Activated T-cell treated with anti-CD3 and anti-CD28 coated beads, Interleukin-2, amount 50 U/mL, for 4 hours (primary cell): Measurements from ENCODE around the gene SHH. TPM values are rescaled to one million over a fixed set of nuclear protein-coding genes. Genes with fewer than 3 reads are reported as not detected.

Source experiments
- ATAC-seq, 2 donors: fragments of 200-7000 bp; cut with Tn5 transposase; one replicate each; pipeline ENCODE4 v1.10.0; 2021
- DNase-seq: peaks from one replicate; pipeline ENCODE4 v3.0.0-alpha.2; 2020
- H3K27me3 Mint-ChIP-seq: one replicate; pipeline ENCODE4 v1.8.0; 2021; ENCODE audit warnings: low read depth, mixed read lengths
- H3K36me3 Mint-ChIP-seq: one replicate; pipeline ENCODE4 v1.8.0; 2022; ENCODE audit warnings: mixed read lengths; ENCODE audit not compliant: insufficient read depth
- H3K4me1 Mint-ChIP-seq: one replicate; pipeline ENCODE4 v1.8.0; 2021; ENCODE audit warnings: low read depth, mixed read lengths
- H3K4me3 Mint-ChIP-seq: one replicate; pipeline ENCODE4 v1.8.0; 2021; ENCODE audit warnings: mild to moderate bottlenecking, moderate library complexity, mixed read lengths
- H3K9me3 Mint-ChIP-seq: one replicate; pipeline ENCODE4 v1.8.0; 2021; ENCODE audit warnings: mixed read lengths
- total RNA-seq, 3 donors: library from RNA; stranded (reverse); gene quantifications; one replicate each; pipeline ENCODE4 v1.2.1, GENCODE V29; 2021

The SHH gene
- total RNA-seq, 3 donors from 2014 or later, result 0.05 TPM; not detected in 1

- H3K9me3 Mint-ChIP-seq, result no peaks in the 10 kb centered on the region
- DNase-seq, result no peak
- peaks cover 20% of the 10 kb centered on the region for H3K36me3 Mint-ChIP-seq
- no peak overlapping the region for H3K4me3 Mint-ChIP-seq
- ATAC-seq, result no peak
- H3K27me3 Mint-ChIP-seq, result no peaks in the 10 kb centered on the region
- peaks cover 60% of the 10 kb centered on the region for H3K4me1 Mint-ChIP-seq
Measured at GRCh38 chr7:155754165-155754564, 58.1 kb downstream of the SHH start.

GRCh38 chr7:155753446-155753965 is 58.8 kb downstream of the SHH start:
- H3K9me3 Mint-ChIP-seq, result no peaks in the 10 kb centered on the region
- H3K36me3 Mint-ChIP-seq, result peaks cover 20% of the 10 kb centered on the region
- no peaks in the 10 kb centered on the region for H3K27me3 Mint-ChIP-seq
- H3K4me1 Mint-ChIP-seq, result peaks cover 66% of the 10 kb centered on the region
- ATAC-seq, result peak in 1 of 2 donors; percentile 23
- no peak for DNase-seq
- no peak overlapping the region for H3K4me3 Mint-ChIP-seq

- no peak overlapping the region for H3K4me3 Mint-ChIP-seq
- H3K4me1 Mint-ChIP-seq, result peaks cover 72% of the 10 kb centered on the region
- no peaks in the 10 kb centered on the region for H3K27me3 Mint-ChIP-seq
- H3K36me3 Mint-ChIP-seq, result peaks cover 23% of the 10 kb centered on the region
- ATAC-seq (no peak), DNase-seq (no peak)
- no peaks in the 10 kb centered on the region for H3K9me3 Mint-ChIP-seq
Measured at GRCh38 chr7:155752756-155753445, 59.4 kb downstream of the SHH start.

- ATAC-seq (no peak), DNase-seq (no peak)
- Mint-ChIP-seq H3K27me3 (no peaks in the 10 kb centered on the region), H3K4me1 (peaks cover 76% of the 10 kb centered on the region), H3K9me3 (no peaks in the 10 kb centered on the region), H3K36me3 (peaks cover 21% of the 10 kb centered on the region), H3K4me3 (no peak overlapping the region)
Measured at GRCh38 chr7:155751409-155751808, 60.9 kb downstream of the SHH start.

GRCh38 chr7:155750255-155751125 is 61.8 kb downstream of the SHH start:
- Mint-ChIP-seq H3K4me1 (peaks cover 80% of the 10 kb centered on the region), H3K27me3 (no peaks in the 10 kb centered on the region), H3K9me3 (no peaks in the 10 kb centered on the region), H3K36me3 (peaks cover 26% of the 10 kb centered on the region), H3K4me3 (no peak overlapping the region)
- ATAC-seq (no peak), DNase-seq (no peak)

Other genes starting within 250 kb of the SHH start
- 10 to 100 TPM; 63.3 to 70.5 (median 66.4) TPM for gene RBM33, start 167.8 kb downstream of the SHH start, total RNA-seq